Pericardium fibroblast (primary cell): Measurements from ENCODE around the gene NANOG. TPM values are rescaled to one million over a fixed set of nuclear protein-coding genes. Genes with fewer than 3 reads are reported as not detected.

Experiments
- total RNA-seq: library from RNA; depleted of rRNA; stranded (reverse); fragments of >200 nt; gene quantifications from 2 replicates; pipeline ENCODE4 v1.2.3, GENCODE V29; 2015

The NANOG gene
- total RNA-seq: not detected in 2 replicates

GRCh38 chr12:7788884-7789528 is at the start of gene NANOG:
Gene NANOG, plus strand, starts transcription at chr12:7789402. Its CDS starts 213 bp downstream, at chr12:7789615.

GRCh38 chr12:7747246-7747645 is 42.0 kb upstream of the NANOG start, which contains the start of gene CLEC4C:
Gene CLEC4C, minus strand, starts transcription at chr12:7747375. Its CDS starts 27 bp downstream, at chr12:7747348.

Other genes starting within 250 kb of the NANOG start
- gene APOBEC1, start 123.5 kb upstream of the NANOG start, total RNA-seq: not detected in 2 replicates
- not detected in 2 replicates for gene GDF3, start 93.6 kb upstream of the NANOG start, total RNA-seq
- not detected in 2 replicates for gene DPPA3, start 78.0 kb upstream of the NANOG start, total RNA-seq
- gene CLEC4C, start 42.0 kb upstream of the NANOG start, total RNA-seq: not detected in 2 replicates
- gene NANOGNB, start 24.2 kb upstream of the NANOG start, total RNA-seq: not detected in 2 replicates
- gene SLC2A14, start 83.5 kb downstream of the NANOG start, total RNA-seq: not detected in 2 replicates
- 31.7 and 52.7 TPM in 2 replicates for gene SLC2A3, start 146.8 kb downstream of the NANOG start, total RNA-seq
- 10.4 and 11.4 TPM in 2 replicates for gene FOXJ2, start 243.3 kb downstream of the NANOG start, total RNA-seq